SK-N-MC (cell line): ENCODE data around the gene PRR33.

Experiments used
- EZH2 ChIP-seq: fragments of 200-600 bp; sonication (generic); IDR thresholded peaks from one replicate; pipeline ENCODE4 v1.6.1; 2017; ENCODE audit warnings: antibody characterized with exemption
- POLR2AphosphoS5 ChIP-seq: IDR thresholded peaks from 2 replicates; pipeline ENCODE4 v1.6.1; 2012; ENCODE audit warnings: mild to moderate bottlenecking, low read depth, low read length, borderline replicate concordance

DNA sequence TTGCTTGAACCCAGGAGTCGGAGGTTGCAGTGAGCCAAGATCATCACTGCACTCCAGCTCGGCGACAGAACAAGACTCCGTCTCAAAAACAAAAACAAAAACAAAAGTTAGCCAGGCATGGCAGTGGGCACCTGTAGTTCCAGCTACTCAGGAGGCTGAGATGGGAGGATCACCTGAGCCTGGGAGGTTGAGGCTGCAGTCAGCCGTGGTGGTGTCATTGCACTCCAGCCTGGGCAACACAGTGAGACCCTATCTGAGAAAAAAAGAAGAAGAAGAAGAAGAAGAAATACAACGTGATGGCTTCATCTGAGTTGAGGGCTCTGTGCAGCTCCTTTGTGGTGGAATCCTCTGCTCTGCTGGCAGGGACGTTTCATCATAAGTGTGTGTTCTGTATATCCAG, 17.8 kb upstream of the PRR33 start:
- TF ChIP-seq EZH2 (no peak), POLR2AphosphoS5 (no peak)
